ENCODE results near the gene RHOT1.

- no peak for TF ChIP-seq CTCF (IDR thresholded peaks at IDR 0.05)
- no peak for TF ChIP-seq POLR2A (IDR thresholded peaks at IDR 0.05)
Observed at GRCh38 chr17:32268734-32269288, 126.5 kb downstream of the RHOT1 start.

Measured in ovary (tissue), 3 donors.